Small intestine (tissue), 7 donors: ENCODE results near the gene SELENOF. TPM values are rescaled to one million over a fixed set of nuclear protein-coding genes. Genes with fewer than 3 reads are reported as not detected.

Experiments used
- DNase-seq, 2 donors: peaks; one replicate each; pipeline versions ENCODE4 v3.0.0 to v3.0.0-alpha.2; 2013
- FAIRE-seq: peaks from 2 replicates; lab custom pipeline; 2012; peaks lifted over from hg19 to GRCh38; lab: Jason Lieb, UNC
- H3K27ac ChIP-seq, 3 donors: one replicate each; pipeline ENCODE4 v1.5.1; 2013; ENCODE audit warnings: low read length in 2 of 3, mild to moderate bottlenecking in 2 of 3, control low read depth in 1 of 3, inconsistent platforms in 1 of 3, low read depth in 1 of 3, moderate library complexity in 1 of 3
- H3K27me3 ChIP-seq, 3 donors: one replicate each; pipeline ENCODE4 v1.6.1; 2013; ENCODE audit warnings: low read length in 3 of 3, inconsistent platforms in 1 of 3; ENCODE audit not compliant: control insufficient read depth in 3 of 3, insufficient read depth in 3 of 3
- H3K36me3 ChIP-seq, 3 donors: one replicate each; pipeline ENCODE4 v1.6.1; 2013; ENCODE audit warnings: low read length in 3 of 3, inconsistent platforms in 1 of 3, low read depth in 1 of 3, mild to moderate bottlenecking in 1 of 3, moderate library complexity in 1 of 3; ENCODE audit not compliant: control insufficient read depth in 3 of 3, insufficient read depth in 2 of 3
- H3K4me1 ChIP-seq, 3 donors: one replicate each; pipeline ENCODE4 v1.6.1; 2013; ENCODE audit warnings: low read length in 2 of 3, inconsistent platforms in 1 of 3, low read depth in 1 of 3, mild to moderate bottlenecking in 1 of 3, moderate library complexity in 1 of 3; ENCODE audit not compliant: control insufficient read depth in 3 of 3, insufficient read depth in 2 of 3
- H3K4me3 ChIP-seq, 3 donors: one replicate each; pipeline ENCODE4 v1.5.1; 2013; ENCODE audit warnings: low read length in 3 of 3, control low read depth in 1 of 3, inconsistent platforms in 1 of 3, low read depth in 1 of 3, mild to moderate bottlenecking in 1 of 3, moderate library complexity in 1 of 3
- H3K9me3 ChIP-seq, 2 donors: one replicate each; pipeline ENCODE4 v1.6.1; 2013; ENCODE audit warnings: low read depth in 1 of 2, low read length in 1 of 2; ENCODE audit not compliant: control insufficient read depth in 2 of 2, insufficient read depth in 1 of 2
- WGBS, 3 donors: extraction: QIAGEN DNeasy Blood & Tissue Kit; methylation state at CpG; one replicate each; pipeline ENCODE4 v1.1.7; 2013; 5-methylcytosine and 5-hydroxymethylcytosine counted together
- polyA plus RNA-seq, 4 donors: library from polyadenylated mRNA; stranded (reverse) in 3 of 4; unstranded in 1 of 4; fragments of 200-250 nt in 3 of 4; fragments of 120-200 nt in 1 of 4; gene quantifications; one replicate each; pipeline versions ENCODE4 v1.2.1 to v1.2.3, GENCODE V29; 2013
- donor health status: healthy with polysubstance abuse.
- donor health status: control.
- donor health status: control.
- donor health status: Bipolar disorder and iron deficiency.
- donor health status: healthy.

The SELENOF gene
- polyA plus RNA-seq, 4 donors: 65.4 to 228 (median 120) TPM

- Histone ChIP-seq H3K27ac (no peak overlapping the region), H3K36me3 (no peaks in the 10 kb centered on the region), H3K4me1 (no peaks in the 10 kb centered on the region), H3K27me3 (no peaks in the 10 kb centered on the region), H3K4me3 (no peak overlapping the region), H3K9me3 (no peaks in the 10 kb centered on the region)
- 83 to 95% (median 85%) methylated on average over 1 of the region's 1 CpG for WGBS, 3 donors
- no peak for FAIRE-seq
- DNase-seq: no peak
Measured at GRCh38 chr1:86832433-86832832, 81.5 kb downstream of the SELENOF start.

- H3K4me3 ChIP-seq: no peak overlapping the region
- H3K36me3 ChIP-seq: no peaks in the 10 kb centered on the region
- H3K9me3 ChIP-seq: peaks cover 0 to 3% of the 10 kb centered on the region in 2 donors
- no peaks in the 10 kb centered on the region for H3K4me1 ChIP-seq
- H3K27ac ChIP-seq: no peak overlapping the region
- no peak for DNase-seq
- no peak for FAIRE-seq
- no peaks in the 10 kb centered on the region for H3K27me3 ChIP-seq
- WGBS, 3 donors: 88 to 94% (median 93%) methylated on average over 3 of the region's 3 CpGs
Measured at GRCh38 chr1:86829321-86829720, 84.6 kb downstream of the SELENOF start.

GRCh38 chr1:86828024-86828423 is 85.9 kb downstream of the SELENOF start:
- Histone ChIP-seq H3K4me1 (no peaks in the 10 kb centered on the region), H3K4me3 (no peak overlapping the region), H3K36me3 (no peaks in the 10 kb centered on the region), H3K27me3 (no peaks in the 10 kb centered on the region), H3K9me3 (peaks cover 0 to 3% of the 10 kb centered on the region in 2 donors), H3K27ac (no peak overlapping the region)
- FAIRE-seq: no peak
- no peak for DNase-seq
- 50 to 71% (median 53%) methylated on average over 3 of the region's 3 CpGs for WGBS, 3 donors

- H3K4me1 ChIP-seq: no peaks in the 10 kb centered on the region
- FAIRE-seq (no peak), DNase-seq (no peak)
- no peaks in the 10 kb centered on the region for H3K27me3 ChIP-seq
- H3K9me3 ChIP-seq: peaks cover 0 to 3% of the 10 kb centered on the region in 2 donors
- H3K27ac ChIP-seq: no peak overlapping the region
- H3K4me3 ChIP-seq: no peak overlapping the region
- H3K36me3 ChIP-seq: no peaks in the 10 kb centered on the region
Measured at GRCh38 chr1:86826856-86827255, 87.1 kb downstream of the SELENOF start.

- Histone ChIP-seq H3K4me1 (no peaks in the 10 kb centered on the region), H3K9me3 (peaks cover 0 to 3% of the 10 kb centered on the region in 2 donors), H3K27ac (no peak overlapping the region), H3K36me3 (no peaks in the 10 kb centered on the region), H3K4me3 (no peak overlapping the region), H3K27me3 (no peaks in the 10 kb centered on the region)
- FAIRE-seq (no peak), DNase-seq (no peak)
- 55 to 63% (median 57%) methylated on average over 2 of the region's 2 CpGs for WGBS, 3 donors
Measured at GRCh38 chr1:86825319-86825718, 88.6 kb downstream of the SELENOF start.

- DNase-seq (no peak), FAIRE-seq (no peak)
- no peaks in the 10 kb centered on the region for H3K27me3 ChIP-seq
- H3K27ac ChIP-seq: no peak overlapping the region
- WGBS, 3 donors: 45 to 57% (median 51%) methylated on average over 3 of the region's 3 CpGs
- peaks cover 0 to 3% of the 10 kb centered on the region in 2 donors for H3K9me3 ChIP-seq
- no peak overlapping the region for H3K4me3 ChIP-seq
- no peaks in the 10 kb centered on the region for H3K36me3 ChIP-seq
- no peaks in the 10 kb centered on the region for H3K4me1 ChIP-seq
Measured at GRCh38 chr1:86823821-86824500, 90.0 kb downstream of the SELENOF start.

GRCh38 chr1:86823386-86823785 is 90.5 kb downstream of the SELENOF start:
- H3K9me3 ChIP-seq: peaks cover 0 to 3% of the 10 kb centered on the region in 2 donors
- H3K27ac ChIP-seq: no peak overlapping the region
- no peaks in the 10 kb centered on the region for H3K27me3 ChIP-seq
- no peaks in the 10 kb centered on the region for H3K36me3 ChIP-seq
- H3K4me1 ChIP-seq: no peaks in the 10 kb centered on the region
- FAIRE-seq (no peak), DNase-seq (no peak)
- no peak overlapping the region for H3K4me3 ChIP-seq
- WGBS, 3 donors: 62 to 76% (median 67%) methylated on average over 2 of the region's 2 CpGs

GRCh38 chr1:86822459-86822858 is 91.5 kb downstream of the SELENOF start:
- 43 to 53% (median 46%) methylated on average over 4 of the region's 4 CpGs for WGBS, 3 donors
- no peak for FAIRE-seq
- H3K4me1 ChIP-seq: no peaks in the 10 kb centered on the region

GRCh38 chr1:86821956-86822355 is 92.0 kb downstream of the SELENOF start:
- DNase-seq: no peak
- no peaks in the 10 kb centered on the region for H3K9me3 ChIP-seq
- no peak for FAIRE-seq
- no peak overlapping the region for H3K4me3 ChIP-seq
- H3K27me3 ChIP-seq: no peaks in the 10 kb centered on the region
- no peak overlapping the region for H3K27ac ChIP-seq
- no peaks in the 10 kb centered on the region for H3K36me3 ChIP-seq
- no peaks in the 10 kb centered on the region for H3K4me1 ChIP-seq
- WGBS, 3 donors: 18 to 44% (median 25%) methylated on average over 1 of the region's 1 CpG

More at GRCh38 chr1:86822459-86822858, 91.5 kb downstream of the SELENOF start:
- no peak overlapping the region for H3K4me3 ChIP-seq
- no peaks in the 10 kb centered on the region for H3K36me3 ChIP-seq
- no peak overlapping the region for H3K27ac ChIP-seq
- H3K9me3 ChIP-seq: peaks cover 0 to 3% of the 10 kb centered on the region in 2 donors
- H3K27me3 ChIP-seq: no peaks in the 10 kb centered on the region
- no peak for DNase-seq
